ENCODE measurements around the gene TPX2.
"Not testable (repeated sequence)": the region's sequence is repeated elsewhere in the genome, so short reads cannot be mapped to it uniquely, and the experiment has no call there.

TPX2 gene

GRCh38 chr20:31720486-31721407 is 18.3 kb upstream of the TPX2 start:
- DNase-seq (ENCODE audit: low read depth) = peak; percentile 32

GRCh38 chr20:31721408-31722256 is 17.5 kb upstream of the TPX2 start:
- DNase-seq (ENCODE audit: low read depth) = no peak

GRCh38 chr20:31722257-31723068 is 16.6 kb upstream of the TPX2 start, which contains the start of gene BCL2L1:
BCL2L1 (minus strand) TSS chr20:31722868; CDS start chr20:31722218, 650 bp downstream.
- DNase-seq (ENCODE audit: low read depth) = peak; percentile 94

GRCh38 chr20:31723069-31723318 is 16.1 kb upstream of the TPX2 start:
- no peak for DNase-seq (ENCODE audit: low read depth)

- DNase-seq (ENCODE audit: low read depth) = peak; percentile 99
These were observed 15.6 kb upstream of the TPX2 start for GRCh38 chr20:31723319-31724078.

GRCh38 chr20:31731321-31731717 is 7.8 kb upstream of the TPX2 start:
- DNase-seq (ENCODE audit: low read depth) = no peak

GRCh38 chr20:31739550-31739977 is 474 bp downstream of the TPX2 start:
- DNase-seq (ENCODE audit: low read depth) = no peak

GRCh38 chr20:31740208-31740607 is 1.1 kb downstream of the TPX2 start:
- DNase-seq (ENCODE audit: low read depth) = peak; percentile 87

- no peak for DNase-seq (ENCODE audit: low read depth)
These were observed 1.7 kb downstream of the TPX2 start for GRCh38 chr20:31740656-31741323.

- DNase-seq (ENCODE audit: low read depth) = no peak
These were observed 7.2 kb downstream of the TPX2 start for GRCh38 chr20:31746068-31746878.

- not testable (repeated sequence) for DNase-seq (ENCODE audit: low read depth)
These were observed 7.9 kb downstream of the TPX2 start for GRCh38 chr20:31747028-31747427.

GRCh38 chr20:31747640-31748039 is 8.6 kb downstream of the TPX2 start:
- DNase-seq (ENCODE audit: low read depth) = no peak

- no peak for DNase-seq (ENCODE audit: low read depth)
These were observed 10.1 kb downstream of the TPX2 start for GRCh38 chr20:31749223-31749622.

GRCh38 chr20:31751126-31751525 is 12.0 kb downstream of the TPX2 start:
- DNase-seq (ENCODE audit: low read depth) = peak; percentile 19

- no peak for DNase-seq (ENCODE audit: low read depth)
These were observed 18.2 kb downstream of the TPX2 start for GRCh38 chr20:31757254-31757653.

GRCh38 chr20:31758521-31758920 is 19.4 kb downstream of the TPX2 start:
- DNase-seq (ENCODE audit: low read depth) = no peak

- DNase-seq (ENCODE audit: low read depth) = no peak
These were observed 19.9 kb downstream of the TPX2 start for GRCh38 chr20:31758991-31759390.

GRCh38 chr20:31759836-31760518 is 20.9 kb downstream of the TPX2 start:
- no peak for DNase-seq (ENCODE audit: low read depth)

- peak; percentile 58 for DNase-seq (ENCODE audit: low read depth)
These were observed 21.6 kb downstream of the TPX2 start for GRCh38 chr20:31760519-31761240.

All from ELR (cell line).